ENCODE data around the gene TGFB1. TPM values are rescaled to one million over a fixed set of nuclear protein-coding genes. Genes with fewer than 3 reads are reported as not detected.

The TGFB1 gene
- total and polyA plus RNA-seq, 2 of the 13 experiments (the other 11 are each of a cell fraction or from before 2014, with no cell fraction given), result 4.1 to 5.4 TPM

- no peak for TF ChIP-seq DBP (CRISPR knock-in tag; IDR thresholded peaks at IDR 0.05; ENCODE audit: not compliant biosample characterization)
Observed at GRCh38 chr19:41334793-41335192, 18.9 kb downstream of the TGFB1 start (continued).

GRCh38 chr19:41332468-41332867 lies 21.3 kb downstream of the TGFB1 start:
- ATAC-seq (no peak), FAIRE-seq (no peak), DNase-seq (ENCODE audit: low spot score) (no peak)
- TF ChIP-seq ZNF335 (CRISPR knock-in tag; IDR thresholded peaks at IDR 0.05), result no peak
- TF ChIP-seq MXD1 (CRISPR knock-in tag; IDR thresholded peaks at IDR 0.05), result no peak
- no peak for TF ChIP-seq ZNF652 (CRISPR knock-in tag; IDR thresholded peaks at IDR 0.05; ENCODE audit: borderline replicate concordance, low read depth)
- TF ChIP-seq MYNN (CRISPR knock-in tag; IDR thresholded peaks at IDR 0.05; ENCODE audit: low read depth), result no peak
- TF ChIP-seq FUBP1 (CRISPR knock-in tag; IDR thresholded peaks at IDR 0.05; ENCODE audit: borderline replicate concordance), result no peak
- WGBS (ENCODE audit: low lambda C conversion rate), result 94% methylated on average over 5 of the region's 5 CpGs
- intact Hi-C loops (cut with micrococcal nuclease; ENCODE audit: unreplicated experiment), result no loop called here
- H2AFZ ChIP-seq (ENCODE audit: low read length), result no peak overlapping the region
- H3K9ac ChIP-seq (ENCODE audit: insufficient read depth, low read depth, low read length), result no peak overlapping the region
- no peak overlapping the region for H3K27ac ChIP-seq (ENCODE audit: extremely low read length, insufficient read depth, low read length)
- ChIA-PET CTCF (ENCODE audit: low intra/inter-chr PET ratio, low total read pairs) (no interaction called here), POLR2A (no interaction called here)
- peaks cover 15 to 46% of the 10 kb centered on the region in 2 experiments; a peak in 4 of 5 replicates for H3K36me3 ChIP-seq (replicated peaks in 1 of 2; ENCODE audit: control insufficient read depth in 1 of 2, insufficient read depth in 2 of 2, low read length in 2 of 2)
- H3K9me3 ChIP-seq (ENCODE audit: low read length), result no peaks in the 10 kb centered on the region
- BruUV-seq (replicated peaks), result no TSS peak
- no peaks in the 10 kb centered on the region for H3K27me3 ChIP-seq (ENCODE audit: control insufficient read depth in 1 of 2, insufficient read depth in 2 of 2, low read length in 2 of 2)
- H3K4me1 ChIP-seq (ENCODE audit: insufficient read depth, low read length), result no peaks in the 10 kb centered on the region
- H3K79me2 ChIP-seq (ENCODE audit: insufficient read depth, low read length), result no peaks in the 10 kb centered on the region
- H3K4me2 ChIP-seq (ENCODE audit: low read depth, low read length), result no peak overlapping the region
- in situ Hi-C loops (cut with HindIII; ENCODE audit: extremely low pct_ligation_motif_present, low pct_unique_long_range_greater_than_20kb), result no loop called here
- no peak overlapping the region for H3K4me3 ChIP-seq (replicated peaks in 1 of 3; ENCODE audit: insufficient read depth in 1 of 3, low read depth in 2 of 3, low read length in 3 of 3)
- H4K20me1 ChIP-seq (ENCODE audit: insufficient read depth, low read length), result no peaks in the 10 kb centered on the region

Data from HepG2 (cell line).